HepG2 (cell line): ENCODE results near the gene LUZP1. TPM values are rescaled to one million over a fixed set of nuclear protein-coding genes. Genes with fewer than 3 reads are reported as not detected.
A peak's percentile ranks its signal among the peaks of the same experiment; 100 is the strongest.

ENCODE experiments used
- ARID5B ChIP-seq: IDR thresholded peaks from 2 replicates; pipeline ENCODE4 v1.4.0; 2020; ENCODE audit warnings: mild to moderate bottlenecking, missing genetic modification reagents
- GABPB1 ChIP-seq: IDR thresholded peaks from 2 replicates; pipeline ENCODE4 v1.6.1; 2016; ENCODE audit warnings: mild to moderate bottlenecking, missing genetic modification reagents, moderate library complexity, missing compliant biosample characterization
- GFI1 ChIP-seq: sonication (generic); formaldehyde crosslinking; IDR thresholded peaks from 2 replicates; pipeline ENCODE4 v1.5.0; 2020; ENCODE audit warnings: missing genetic modification reagents, mild to moderate bottlenecking, borderline replicate concordance
- GLMP ChIP-seq: sonication (generic); formaldehyde crosslinking; IDR thresholded peaks from 2 replicates; pipeline ENCODE4 v1.9.0; 2021; ENCODE audit warnings: missing genetic modification reagents, mild to moderate bottlenecking, borderline replicate concordance
- HNRNPLL ChIP-seq: fragments of 200-400 bp; formaldehyde crosslinking; IDR thresholded peaks from 2 replicates; pipeline ENCODE4 v1.6.1; 2017; ENCODE audit warnings: mild to moderate bottlenecking, low read depth, low read length; ENCODE audit not compliant: poor library complexity, severe bottlenecking
- MEF2D ChIP-seq: sonication (generic); formaldehyde crosslinking; IDR thresholded peaks from 2 replicates; pipeline ENCODE4 v1.5.1; 2020; ENCODE audit warnings: mild to moderate bottlenecking, missing genetic modification reagents
- MIER3 ChIP-seq: IDR thresholded peaks from 2 replicates; pipeline ENCODE4 v1.6.1; 2016; ENCODE audit warnings: missing compliant biosample characterization, borderline replicate concordance
- PATZ1 ChIP-seq: sonication (generic); formaldehyde crosslinking; IDR thresholded peaks from 2 replicates; pipeline ENCODE4 v1.4.0; 2020; ENCODE audit warnings: missing genetic modification reagents
- POLR2A ChIP-seq, 2 experiments: IDR thresholded peaks; 2 replicates each; pipeline ENCODE4 v1.6.1; 2011; ENCODE audit warnings: low read depth in 2 of 2, low read length in 2 of 2, mild to moderate bottlenecking in 1 of 2, moderate library complexity in 1 of 2; ENCODE audit not compliant: insufficient read depth in 1 of 2
- SALL1 ChIP-seq: sonication (generic); formaldehyde crosslinking; IDR thresholded peaks from 2 replicates; pipeline ENCODE4 v1.8.0; 2022; ENCODE audit warnings: mild to moderate bottlenecking, missing genetic modification reagents
- SAP130 ChIP-seq: IDR thresholded peaks from 2 replicates; pipeline ENCODE4 v1.6.1; 2016; ENCODE audit warnings: low read depth
- SIN3A ChIP-seq: IDR thresholded peaks from 2 replicates; pipeline ENCODE4 v1.6.1; 2011; ENCODE audit warnings: low read depth, mild to moderate bottlenecking, control low read depth, low read length, borderline replicate concordance
- SP5 ChIP-seq: IDR thresholded peaks from 2 replicates; pipeline ENCODE4 v1.6.1; 2016; ENCODE audit warnings: low read depth, borderline replicate concordance
- TAF15 ChIP-seq: fragments of 200-400 bp; formaldehyde crosslinking; IDR thresholded peaks from one replicate; pipeline ENCODE4 v1.6.1; 2018; ENCODE audit warnings: mild to moderate bottlenecking, low read depth, low read length; ENCODE audit not compliant: poor library complexity, severe bottlenecking
- ZFP91 ChIP-seq: sonication (generic); formaldehyde crosslinking; IDR thresholded peaks from 2 replicates; pipeline ENCODE4 v1.9.0; 2022; ENCODE audit warnings: missing genetic modification reagents, mild to moderate bottlenecking, borderline replicate concordance
- ZNF569 ChIP-seq: sonication (generic); formaldehyde crosslinking; IDR thresholded peaks from 2 replicates; pipeline ENCODE4 v1.5.0; 2020; ENCODE audit warnings: mild to moderate bottlenecking, missing genetic modification reagents, moderate library complexity, borderline replicate concordance
- ZNF737 ChIP-seq: sonication (generic); formaldehyde crosslinking; IDR thresholded peaks from 2 replicates; pipeline ENCODE4 v1.5.0; 2020; ENCODE audit warnings: missing genetic modification reagents, mild to moderate bottlenecking, borderline replicate concordance
- polyA plus RNA-seq, 8 experiments: library from polyadenylated mRNA; depleted of rRNA in 3 of 8; stranded (reverse) in 7 of 8; unstranded in 1 of 8; fragments of >200 nt; fragmentation: Illumina TruSeq in 4 of 8; extraction: Trizol in 4 of 8; gene quantifications; 2 replicates each; pipeline versions ENCODE4 v1.2.1 to v1.2.3, GENCODE V29; 2011 to 2016; ENCODE audit warnings: low read depth in 4 of 8, missing spikeins in 1 of 8, mixed read lengths in 1 of 8; ENCODE audit not compliant: insufficient read depth in 1 of 8
- total RNA-seq, 5 experiments: library from RNA; depleted of rRNA; stranded (reverse); fragments of >200 nt; fragmentation: Illumina TruSeq; extraction: Trizol; gene quantifications; 2 replicates each; pipeline ENCODE4 v1.2.3, GENCODE V29; 2016; ENCODE audit warnings: low read depth in 1 of 5
- TF ChIP-seq, protein P1 (sequence below): sonication (generic); formaldehyde crosslinking; IDR thresholded peaks from 2 replicates; pipeline ENCODE4 v1.4.0; 2020; ENCODE audit warnings: missing genetic modification reagents, borderline replicate concordance

Gene LUZP1
- total and polyA plus RNA-seq, 2 of the 13 experiments (the other 11 are each of a cell fraction or from before 2014, with no cell fraction given) = 6.9 to 12.7 TPM

- no peak for TF ChIP-seq GLMP (CRISPR knock-in tag)
- TF ChIP-seq POLR2A (IDR thresholded peaks at IDR 0.05; ENCODE audit: insufficient read depth in 1 of 2, low read depth in 2 of 2, low read length in 2 of 2) = 0 out of 4 replicates have a peak, but pooled peaks of 1 of the 2 experiments have one; percentile 15
- TF ChIP-seq MEF2D = 0 out of 2 replicates have a peak, but pooled peaks have one; percentile 28
- no peak for TF ChIP-seq ZNF737 (CRISPR knock-in tag)
- 0 out of 2 replicates have a peak, but pooled peaks have one; percentile 12 for TF ChIP-seq SP5
- TF ChIP-seq ARID5B (CRISPR knock-in tag) = peak; percentile 34; the same call in 1 of the 2 replicates
- no peak for TF ChIP-seq ZNF569 (CRISPR knock-in tag)
- no peak for TF ChIP-seq TAF15
- peak; percentile 21; the same call in 1 of the 2 replicates for TF ChIP-seq GFI1 (CRISPR knock-in tag)
- TF ChIP-seq ZFP91 (CRISPR knock-in tag) = peak; percentile 45; the same call in 1 of the 2 replicates
- TF ChIP-seq SIN3A = peak; percentile 44; the same call in 1 of the 2 replicates
- peak; percentile 25; the same call in 1 of the 2 replicates for TF ChIP-seq MIER3 (CRISPR knock-in tag)
- TF ChIP-seq GABPB1 (CRISPR knock-in tag) = peak; percentile 49; the same call in 1 of the 2 replicates
- TF ChIP-seq SAP130 (CRISPR knock-in tag) = peak; percentile 56
- TF ChIP-seq PATZ1 (CRISPR knock-in tag) = peak; percentile 92
- TF ChIP-seq, protein P1, sequence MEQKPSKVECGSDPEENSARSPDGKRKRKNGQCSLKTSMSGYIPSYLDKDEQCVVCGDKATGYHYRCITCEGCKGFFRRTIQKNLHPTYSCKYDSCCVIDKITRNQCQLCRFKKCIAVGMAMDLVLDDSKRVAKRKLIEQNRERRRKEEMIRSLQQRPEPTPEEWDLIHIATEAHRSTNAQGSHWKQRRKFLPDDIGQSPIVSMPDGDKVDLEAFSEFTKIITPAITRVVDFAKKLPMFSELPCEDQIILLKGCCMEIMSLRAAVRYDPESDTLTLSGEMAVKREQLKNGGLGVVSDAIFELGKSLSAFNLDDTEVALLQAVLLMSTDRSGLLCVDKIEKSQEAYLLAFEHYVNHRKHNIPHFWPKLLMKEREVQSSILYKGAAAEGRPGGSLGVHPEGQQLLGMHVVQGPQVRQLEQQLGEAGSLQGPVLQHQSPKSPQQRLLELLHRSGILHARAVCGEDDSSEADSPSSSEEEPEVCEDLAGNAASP = peak; percentile 32; the same call in 1 of the 2 replicates
- TF ChIP-seq HNRNPLL = peak; percentile 37
- peak; percentile 36; the same call in 1 of the 2 replicates for TF ChIP-seq SALL1
Measured at GRCh38 chr1:23167353-23168078, 1.1 kb downstream of the LUZP1 start (continued).
